Measurements from ENCODE around the gene SLIT3. TPM values are rescaled to one million over a fixed set of nuclear protein-coding genes. Genes with fewer than 3 reads are reported as not detected.

Gene SLIT3
- total and polyA plus RNA-seq, 2 experiments from 2014 or later, result 0.59 to 0.71 TPM

DNA sequence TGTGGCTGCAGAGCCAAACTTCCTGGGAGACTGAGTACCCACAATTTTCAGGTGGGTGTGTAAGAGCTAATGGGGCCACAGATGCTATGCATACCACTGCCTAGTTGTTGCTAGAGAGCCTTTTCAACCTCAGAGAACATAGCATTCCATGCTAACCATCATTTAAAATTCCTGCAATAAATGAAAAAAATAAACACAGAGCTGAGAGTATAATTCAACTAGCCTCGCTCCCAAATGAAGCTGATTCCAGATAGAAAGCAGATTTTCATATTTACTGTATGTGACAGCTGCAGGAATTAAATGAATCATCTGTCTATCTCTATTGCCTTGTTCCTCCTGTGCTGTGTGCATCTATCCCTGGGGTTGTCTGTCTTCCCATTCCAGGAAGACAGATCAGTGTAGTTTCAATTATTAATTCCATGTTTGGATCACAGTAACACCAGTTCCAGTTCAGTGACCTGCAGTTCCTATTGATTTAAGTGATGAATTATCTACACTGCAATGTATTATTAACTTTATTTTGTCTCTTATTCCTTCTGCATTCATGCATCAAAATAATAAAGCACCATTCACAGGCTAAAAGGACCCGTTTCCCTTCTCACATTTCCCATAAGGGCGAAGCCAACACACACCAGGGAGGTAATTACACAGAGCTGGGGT is 324.5 kb downstream of the SLIT3 start:
- no peak overlapping the region for H3K27ac Mint-ChIP-seq

More for the DNA sequence above, 324.5 kb downstream of the SLIT3 start:
- H3K36me3 ChIP-seq (ENCODE audit: insufficient read depth), result no peaks in the 10 kb centered on the region
- no peak overlapping the region for H3K4me3 ChIP-seq
- H3K79me2 ChIP-seq (replicated peaks; ENCODE audit: insufficient read depth), result no peaks in the 10 kb centered on the region
- peak overlapping the region; percentile 55 for H3K4me2 ChIP-seq
- H3K9me3 Mint-ChIP-seq, result no peaks in the 10 kb centered on the region
- H3K4me1 Mint-ChIP-seq, result peaks cover 21% of the 10 kb centered on the region
- H3K4me1 ChIP-seq (ENCODE audit: insufficient read depth), result peaks cover 14% of the 10 kb centered on the region; the same call in 1 of the 2 replicates
- no peak overlapping the region for H3K27ac ChIP-seq (ENCODE audit: low read depth)
- no peak overlapping the region; the same call in 1 of the 2 replicates for H2AFZ ChIP-seq
- ATAC-seq, result no peak
- no peak overlapping the region for H3K4me3 Mint-ChIP-seq
- H3F3A ChIP-seq (replicated peaks; ENCODE audit: low read depth), result no peaks in the 10 kb centered on the region
- H3K9me2 ChIP-seq (ENCODE audit: insufficient read depth), result peaks cover 5% of the 10 kb centered on the region; the same call in 1 of the 2 replicates
- DNase-seq (ENCODE audit: low spot score), result no peak
- TF ChIP-seq POLR2AphosphoS5 (IDR thresholded peaks at IDR 0.05; ENCODE audit: low read depth), result no peak
- no peak for TF ChIP-seq ZNF114 (CRISPR knock-in tag; IDR thresholded peaks at IDR 0.05)
- TF ChIP-seq ZNF331 (CRISPR knock-in tag; IDR thresholded peaks at IDR 0.05; ENCODE audit: low read depth), result no peak
- TF ChIP-seq ETS1 (IDR thresholded peaks at IDR 0.05), result no peak
- no peak for TF ChIP-seq JUNB (IDR thresholded peaks at IDR 0.05; ENCODE audit: unreplicated experiment)
- no peak for TF ChIP-seq EZH2 (IDR thresholded peaks at IDR 0.05; ENCODE audit: low read depth, unreplicated experiment)
- TF ChIP-seq CREB1 (CRISPR knock-in tag; IDR thresholded peaks at IDR 0.05; ENCODE audit: low read depth), result no peak
- TF ChIP-seq EZH2phosphoT487 (IDR thresholded peaks at IDR 0.05; ENCODE audit: unreplicated experiment), result no peak
- TF ChIP-seq CTCF (conservative IDR thresholded peaks at IDR 0.05; ENCODE audit: low read depth in 2 of 2), result no peak
- TF ChIP-seq, protein P1, sequence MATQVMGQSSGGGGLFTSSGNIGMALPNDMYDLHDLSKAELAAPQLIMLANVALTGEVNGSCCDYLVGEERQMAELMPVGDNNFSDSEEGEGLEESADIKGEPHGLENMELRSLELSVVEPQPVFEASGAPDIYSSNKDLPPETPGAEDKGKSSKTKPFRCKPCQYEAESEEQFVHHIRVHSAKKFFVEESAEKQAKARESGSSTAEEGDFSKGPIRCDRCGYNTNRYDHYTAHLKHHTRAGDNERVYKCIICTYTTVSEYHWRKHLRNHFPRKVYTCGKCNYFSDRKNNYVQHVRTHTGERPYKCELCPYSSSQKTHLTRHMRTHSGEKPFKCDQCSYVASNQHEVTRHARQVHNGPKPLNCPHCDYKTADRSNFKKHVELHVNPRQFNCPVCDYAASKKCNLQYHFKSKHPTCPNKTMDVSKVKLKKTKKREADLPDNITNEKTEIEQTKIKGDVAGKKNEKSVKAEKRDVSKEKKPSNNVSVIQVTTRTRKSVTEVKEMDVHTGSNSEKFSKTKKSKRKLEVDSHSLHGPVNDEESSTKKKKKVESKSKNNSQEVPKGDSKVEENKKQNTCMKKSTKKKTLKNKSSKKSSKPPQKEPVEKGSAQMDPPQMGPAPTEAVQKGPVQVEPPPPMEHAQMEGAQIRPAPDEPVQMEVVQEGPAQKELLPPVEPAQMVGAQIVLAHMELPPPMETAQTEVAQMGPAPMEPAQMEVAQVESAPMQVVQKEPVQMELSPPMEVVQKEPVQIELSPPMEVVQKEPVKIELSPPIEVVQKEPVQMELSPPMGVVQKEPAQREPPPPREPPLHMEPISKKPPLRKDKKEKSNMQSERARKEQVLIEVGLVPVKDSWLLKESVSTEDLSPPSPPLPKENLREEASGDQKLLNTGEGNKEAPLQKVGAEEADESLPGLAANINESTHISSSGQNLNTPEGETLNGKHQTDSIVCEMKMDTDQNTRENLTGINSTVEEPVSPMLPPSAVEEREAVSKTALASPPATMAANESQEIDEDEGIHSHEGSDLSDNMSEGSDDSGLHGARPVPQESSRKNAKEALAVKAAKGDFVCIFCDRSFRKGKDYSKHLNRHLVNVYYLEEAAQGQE (IDR thresholded peaks at IDR 0.05; ENCODE audit: unreplicated experiment), result no peak
- no peak for TF ChIP-seq NANOG (IDR thresholded peaks at IDR 0.05; ENCODE audit: borderline replicate concordance)
- TF ChIP-seq, protein P2, sequence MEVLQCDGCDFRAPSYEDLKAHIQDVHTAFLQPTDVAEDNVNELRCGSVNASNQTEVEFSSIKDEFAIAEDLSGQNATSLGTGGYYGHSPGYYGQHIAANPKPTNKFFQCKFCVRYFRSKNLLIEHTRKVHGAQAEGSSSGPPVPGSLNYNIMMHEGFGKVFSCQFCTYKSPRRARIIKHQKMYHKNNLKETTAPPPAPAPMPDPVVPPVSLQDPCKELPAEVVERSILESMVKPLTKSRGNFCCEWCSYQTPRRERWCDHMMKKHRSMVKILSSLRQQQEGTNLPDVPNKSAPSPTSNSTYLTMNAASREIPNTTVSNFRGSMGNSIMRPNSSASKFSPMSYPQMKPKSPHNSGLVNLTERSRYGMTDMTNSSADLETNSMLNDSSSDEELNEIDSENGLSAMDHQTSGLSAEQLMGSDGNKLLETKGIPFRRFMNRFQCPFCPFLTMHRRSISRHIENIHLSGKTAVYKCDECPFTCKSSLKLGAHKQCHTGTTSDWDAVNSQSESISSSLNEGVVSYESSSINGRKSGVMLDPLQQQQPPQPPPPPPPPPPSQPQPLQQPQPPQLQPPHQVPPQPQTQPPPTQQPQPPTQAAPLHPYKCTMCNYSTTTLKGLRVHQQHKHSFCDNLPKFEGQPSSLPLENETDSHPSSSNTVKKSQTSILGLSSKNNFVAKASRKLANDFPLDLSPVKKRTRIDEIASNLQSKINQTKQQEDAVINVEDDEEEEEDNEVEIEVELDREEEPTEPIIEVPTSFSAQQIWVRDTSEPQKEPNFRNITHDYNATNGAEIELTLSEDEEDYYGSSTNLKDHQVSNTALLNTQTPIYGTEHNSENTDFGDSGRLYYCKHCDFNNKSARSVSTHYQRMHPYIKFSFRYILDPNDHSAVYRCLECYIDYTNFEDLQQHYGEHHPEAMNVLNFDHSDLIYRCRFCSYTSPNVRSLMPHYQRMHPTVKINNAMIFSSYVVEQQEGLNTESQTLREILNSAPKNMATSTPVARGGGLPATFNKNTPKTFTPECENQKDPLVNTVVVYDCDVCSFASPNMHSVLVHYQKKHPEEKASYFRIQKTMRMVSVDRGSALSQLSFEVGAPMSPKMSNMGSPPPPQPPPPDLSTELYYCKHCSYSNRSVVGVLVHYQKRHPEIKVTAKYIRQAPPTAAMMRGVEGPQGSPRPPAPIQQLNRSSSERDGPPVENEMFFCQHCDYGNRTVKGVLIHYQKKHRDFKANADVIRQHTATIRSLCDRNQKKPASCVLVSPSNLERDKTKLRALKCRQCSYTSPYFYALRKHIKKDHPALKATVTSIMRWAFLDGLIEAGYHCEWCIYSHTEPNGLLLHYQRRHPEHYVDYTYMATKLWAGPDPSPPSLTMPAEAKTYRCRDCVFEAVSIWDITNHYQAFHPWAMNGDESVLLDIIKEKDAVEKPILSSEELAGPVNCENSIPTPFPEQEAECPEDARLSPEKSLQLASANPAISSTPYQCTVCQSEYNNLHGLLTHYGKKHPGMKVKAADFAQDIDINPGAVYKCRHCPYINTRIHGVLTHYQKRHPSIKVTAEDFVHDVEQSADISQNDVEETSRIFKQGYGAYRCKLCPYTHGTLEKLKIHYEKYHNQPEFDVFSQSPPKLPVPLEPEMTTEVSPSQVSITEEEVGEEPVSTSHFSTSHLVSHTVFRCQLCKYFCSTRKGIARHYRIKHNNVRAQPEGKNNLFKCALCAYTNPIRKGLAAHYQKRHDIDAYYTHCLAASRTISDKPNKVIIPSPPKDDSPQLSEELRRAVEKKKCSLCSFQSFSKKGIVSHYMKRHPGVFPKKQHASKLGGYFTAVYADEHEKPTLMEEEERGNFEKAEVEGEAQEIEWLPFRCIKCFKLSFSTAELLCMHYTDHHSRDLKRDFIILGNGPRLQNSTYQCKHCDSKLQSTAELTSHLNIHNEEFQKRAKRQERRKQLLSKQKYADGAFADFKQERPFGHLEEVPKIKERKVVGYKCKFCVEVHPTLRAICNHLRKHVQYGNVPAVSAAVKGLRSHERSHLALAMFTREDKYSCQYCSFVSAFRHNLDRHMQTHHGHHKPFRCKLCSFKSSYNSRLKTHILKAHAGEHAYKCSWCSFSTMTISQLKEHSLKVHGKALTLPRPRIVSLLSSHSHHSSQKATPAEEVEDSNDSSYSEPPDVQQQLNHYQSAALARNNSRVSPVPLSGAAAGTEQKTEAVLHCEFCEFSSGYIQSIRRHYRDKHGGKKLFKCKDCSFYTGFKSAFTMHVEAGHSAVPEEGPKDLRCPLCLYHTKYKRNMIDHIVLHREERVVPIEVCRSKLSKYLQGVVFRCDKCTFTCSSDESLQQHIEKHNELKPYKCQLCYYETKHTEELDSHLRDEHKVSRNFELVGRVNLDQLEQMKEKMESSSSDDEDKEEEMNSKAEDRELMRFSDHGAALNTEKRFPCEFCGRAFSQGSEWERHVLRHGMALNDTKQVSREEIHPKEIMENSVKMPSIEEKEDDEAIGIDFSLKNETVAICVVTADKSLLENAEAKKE (CRISPR knock-in tag; IDR thresholded peaks at IDR 0.05), result no peak
- no peak for TF ChIP-seq STAT1 (IDR thresholded peaks at IDR 0.05; ENCODE audit: unreplicated experiment)
- no peaks in the 10 kb centered on the region for H4K20me1 ChIP-seq (replicated peaks; ENCODE audit: insufficient read depth)
- no peaks in the 10 kb centered on the region for H3K36me3 Mint-ChIP-seq (ENCODE audit: low read depth)
- peaks cover 2% of the 10 kb centered on the region for H3K27me3 Mint-ChIP-seq (ENCODE audit: insufficient read depth, low read depth, poor library complexity)
- H3K27me3 ChIP-seq (ENCODE audit: insufficient read depth), result no peaks in the 10 kb centered on the region

Data from GM23338 (cell line).